CD4-positive, alpha-beta T cell treated with Interleukin-10 for 1 hour (primary cell): ENCODE data around the gene ATP6V0A4.

ENCODE experiments used
- DNase-seq: peaks from one replicate; pipeline ENCODE4 v3.0.0-alpha.2; 2020

Gene ATP6V0A4

DNA sequence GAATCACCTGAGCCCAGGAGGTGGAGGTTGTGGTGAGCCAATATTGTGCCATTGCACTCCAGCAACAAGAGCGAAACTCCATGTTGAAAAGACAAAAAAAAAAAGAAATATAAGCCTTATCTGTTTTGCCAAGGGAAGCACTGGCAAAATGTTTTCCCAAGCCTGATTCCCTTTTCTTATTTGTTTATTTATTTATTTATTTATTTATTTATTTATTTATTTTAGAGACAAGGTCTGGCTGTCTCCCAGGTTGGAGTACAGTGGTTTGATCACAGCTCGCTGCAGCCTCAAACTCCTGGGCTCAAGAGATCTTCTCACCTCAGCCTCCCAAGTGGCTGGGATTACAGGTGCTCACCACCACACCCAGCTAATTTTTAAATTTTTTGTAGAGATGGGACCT lies 141.0 kb downstream of the ATP6V0A4 start:
- no peak for DNase-seq
